Activated CD8-positive, alpha-beta memory T cell treated with anti-CD3 and anti-CD28 coated beads for 36 hours (primary cell): Measurements from ENCODE around the gene EGFL6. TPM values are rescaled to one million over a fixed set of nuclear protein-coding genes. Genes with fewer than 3 reads are reported as not detected.
"Not testable (repeated sequence)": the region's sequence is repeated elsewhere in the genome, so short reads cannot be mapped to it uniquely, and the experiment has no call there.

Source experiments
- CTCF ChIA-PET: fragments of 350-600 bp; sonication (Branson Sonifier 250); formaldehyde crosslinking; loops from one replicate; lab custom pipeline; 2021; ENCODE audit warnings: antibody characterized with exemption; lab: Charles Lee
- POLR2A ChIA-PET: fragments of 350-600 bp; sonication (Branson Sonifier 250); formaldehyde crosslinking; loops from one replicate; lab custom pipeline; 2021; ENCODE audit warnings: antibody characterized with exemption; lab: Charles Lee
- total RNA-seq, 2 experiments: library from RNA; stranded (reverse); gene quantifications; one replicate each; pipeline ENCODE4 v1.2.3, GENCODE V29; 2021

Gene EGFL6
- total RNA-seq, 2 experiments from 2014 or later = 1.1 to 1.4 TPM

DNA sequence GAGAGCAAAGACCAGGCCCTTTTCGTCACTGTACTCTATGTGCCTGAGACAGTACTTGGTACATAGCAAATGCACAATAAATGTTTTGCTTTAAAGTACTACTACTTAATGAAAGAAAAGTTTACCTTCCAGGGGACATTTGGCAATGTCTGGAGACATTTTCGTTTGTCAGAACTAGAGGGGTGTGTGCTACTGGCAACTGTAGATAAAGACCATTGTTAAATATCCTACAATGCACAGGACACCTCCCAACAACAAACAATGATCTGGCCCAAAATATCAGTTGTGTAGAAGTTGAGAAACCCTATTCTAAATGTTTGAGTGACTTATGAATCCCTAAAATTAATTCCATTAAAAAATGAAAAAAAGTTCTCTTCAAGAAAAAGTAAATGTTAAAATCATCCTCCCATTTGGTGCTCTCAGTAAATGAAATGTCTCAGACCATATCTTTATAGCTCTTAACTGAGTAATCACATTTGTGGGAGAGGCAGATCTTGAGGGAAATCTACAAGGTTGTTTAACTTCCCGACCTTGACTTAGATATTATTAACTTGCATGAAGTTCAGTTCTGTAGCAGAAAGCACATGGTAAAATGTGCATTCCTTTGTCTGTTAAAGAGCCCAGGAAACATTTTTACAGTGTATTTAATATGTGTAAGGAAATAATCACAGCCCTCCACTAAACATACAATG is 18.5 kb downstream of the EGFL6 start:
- POLR2A ChIA-PET = no interaction called here
- CTCF ChIA-PET = no interaction called here

DNA sequence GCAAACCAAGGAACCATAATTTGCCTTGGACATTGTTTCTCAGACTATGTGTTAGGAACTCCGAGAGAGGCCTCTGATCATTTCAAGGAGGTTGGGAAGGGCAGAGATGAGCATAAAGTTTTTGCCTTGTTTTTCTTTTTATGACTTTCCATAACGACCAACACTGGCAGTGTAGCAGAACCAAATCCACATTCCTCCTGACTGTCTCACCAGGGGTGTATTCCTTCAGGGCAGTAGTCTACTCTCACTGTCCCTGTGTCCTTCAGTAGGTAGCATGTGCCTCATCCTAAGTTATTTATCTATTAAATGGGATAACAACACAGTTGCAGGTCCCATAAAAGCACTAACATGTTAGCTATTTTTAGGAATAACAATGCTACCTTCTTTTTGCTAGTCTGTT is 20.8 kb downstream of the EGFL6 start:
- CTCF ChIA-PET = no interaction called here
- POLR2A ChIA-PET = no interaction called here

DNA sequence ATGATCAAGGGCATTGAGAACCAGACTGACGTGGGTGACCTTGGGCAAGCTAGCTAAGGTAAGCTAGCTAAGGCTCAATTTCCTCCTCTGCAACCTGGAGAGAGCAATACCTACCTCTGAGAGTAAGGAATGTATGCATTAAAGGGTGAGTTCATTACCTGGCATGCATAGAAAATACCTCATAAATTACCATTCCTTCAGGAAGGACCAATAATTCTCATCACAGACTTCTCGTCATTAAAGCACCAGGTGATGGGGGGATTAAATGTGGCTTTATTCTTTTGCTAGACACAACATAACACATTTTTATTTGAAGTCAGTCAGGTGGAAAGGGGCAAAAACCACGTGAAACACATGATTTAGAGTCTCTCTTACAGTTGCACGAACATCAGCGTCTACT is 21.5 kb downstream of the EGFL6 start:
- ChIA-PET CTCF (no interaction called here), POLR2A (no interaction called here)

DNA sequence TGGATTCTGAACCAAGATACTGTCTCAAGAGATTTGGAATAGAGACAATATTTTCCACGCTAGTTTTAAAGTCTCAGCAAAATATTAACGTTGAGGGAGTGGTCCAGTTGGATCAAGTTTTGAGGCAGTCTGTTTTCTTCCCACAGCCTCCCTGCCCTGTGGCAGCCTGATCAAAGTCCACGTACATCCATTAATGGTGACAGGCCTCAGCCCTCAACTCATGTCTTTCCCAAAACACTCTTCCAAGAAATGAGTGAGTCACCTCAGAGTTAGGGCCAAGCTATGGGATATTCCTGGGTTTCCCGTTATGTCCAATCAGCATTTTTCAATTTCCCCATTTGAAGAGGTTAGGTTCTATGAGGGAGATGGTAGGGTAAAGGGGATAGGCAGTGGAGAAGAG is 28.5 kb downstream of the EGFL6 start:
- CTCF ChIA-PET = no interaction called here
- POLR2A ChIA-PET = no interaction called here

DNA sequence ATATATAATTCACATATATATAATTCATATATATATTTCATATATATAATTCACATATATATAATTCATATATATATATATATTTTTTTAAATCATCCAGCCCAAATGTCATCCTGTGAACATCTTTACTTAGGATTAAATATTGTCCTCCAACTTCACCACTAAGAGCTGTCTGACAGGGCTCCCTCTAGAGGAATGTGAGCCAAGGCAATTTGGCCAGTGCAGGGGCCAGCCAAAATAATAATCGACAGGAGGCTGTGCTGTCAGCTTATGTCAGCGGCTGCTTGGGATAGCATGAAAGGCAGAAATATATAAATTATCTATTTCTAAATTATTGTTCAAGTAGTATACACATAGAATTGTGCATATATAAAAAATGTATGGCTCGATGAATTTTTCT is 29.5 kb downstream of the EGFL6 start:
- ChIA-PET CTCF (no interaction called here), POLR2A (no interaction called here)

DNA sequence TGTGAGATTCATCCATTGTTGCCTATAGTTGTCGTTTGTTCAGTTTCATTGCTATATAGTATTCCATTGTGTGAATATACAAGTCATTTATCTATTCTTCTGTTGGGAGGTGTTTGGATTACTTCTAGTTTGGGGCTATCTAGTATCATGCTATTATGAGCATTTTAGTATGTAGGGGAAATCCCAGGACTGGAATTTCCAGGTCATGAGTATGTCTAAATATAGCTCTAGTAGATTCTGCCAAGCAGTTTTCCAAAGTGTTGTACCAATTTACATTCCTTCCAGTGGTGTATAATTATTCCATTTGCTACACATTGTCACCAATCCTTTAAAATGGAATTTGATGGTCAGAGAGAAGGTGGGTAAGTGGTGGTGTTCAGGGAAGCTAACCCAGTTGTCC is 30.1 kb downstream of the EGFL6 start:
- ChIA-PET CTCF (no interaction called here), POLR2A (no interaction called here)

DNA sequence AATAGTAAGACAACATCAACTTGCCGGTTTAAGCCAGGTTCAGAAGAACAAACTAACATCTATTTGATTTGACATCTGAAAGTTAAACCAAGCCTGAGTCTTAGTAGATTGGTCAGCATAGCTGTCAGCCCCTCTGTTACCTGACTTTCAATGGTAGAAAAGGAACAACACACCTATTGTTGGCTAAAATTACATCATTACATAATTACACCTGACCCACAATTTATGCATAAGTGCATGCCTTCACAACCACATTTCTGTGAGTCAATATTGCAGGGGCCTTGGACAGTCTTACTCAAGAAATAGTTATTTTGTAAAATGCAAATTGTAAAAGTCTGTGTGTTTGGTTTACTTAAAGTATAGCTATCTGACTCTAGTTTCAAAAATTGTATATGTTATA is 36.2 kb downstream of the EGFL6 start:
- ChIA-PET POLR2A (no interaction called here), CTCF (no interaction called here)

DNA sequence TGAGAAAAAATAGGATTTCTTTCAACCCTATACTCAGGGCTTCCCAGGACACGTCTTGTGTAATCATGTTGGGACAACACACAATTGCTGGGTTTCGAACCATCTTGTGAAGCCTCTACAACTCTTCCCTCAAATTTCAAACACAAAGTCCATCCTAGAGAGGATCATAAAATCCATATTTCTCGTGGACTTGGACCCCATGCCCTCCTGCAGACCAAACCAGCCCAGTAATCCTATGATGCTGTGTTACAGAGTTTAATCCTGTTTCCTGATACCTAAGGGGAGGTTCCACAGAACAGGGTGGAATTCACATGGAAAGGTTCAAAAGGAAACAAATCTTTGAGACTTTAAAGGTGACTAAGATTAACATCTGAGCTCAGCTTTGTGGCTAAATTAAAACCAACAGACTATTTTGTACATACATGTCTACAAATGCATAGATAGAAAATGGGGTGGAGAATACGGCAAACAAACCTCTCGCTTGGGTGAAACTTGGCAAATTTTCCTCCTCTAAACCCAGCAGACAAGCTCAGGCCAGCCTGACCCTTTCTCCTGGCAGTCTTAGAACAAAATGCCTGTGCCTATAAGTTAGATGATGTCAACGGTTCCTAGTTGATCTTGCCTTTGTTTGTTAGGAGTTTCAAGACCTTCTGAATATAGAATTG is 38.1 kb downstream of the EGFL6 start:
- POLR2A ChIA-PET = no interaction called here
- CTCF ChIA-PET = interaction anchor here (0.6 kb wide), 1 partner anchor 46 kb away, joined by 3 read pairs; no protein-coding TSS in a partner anchor

DNA sequence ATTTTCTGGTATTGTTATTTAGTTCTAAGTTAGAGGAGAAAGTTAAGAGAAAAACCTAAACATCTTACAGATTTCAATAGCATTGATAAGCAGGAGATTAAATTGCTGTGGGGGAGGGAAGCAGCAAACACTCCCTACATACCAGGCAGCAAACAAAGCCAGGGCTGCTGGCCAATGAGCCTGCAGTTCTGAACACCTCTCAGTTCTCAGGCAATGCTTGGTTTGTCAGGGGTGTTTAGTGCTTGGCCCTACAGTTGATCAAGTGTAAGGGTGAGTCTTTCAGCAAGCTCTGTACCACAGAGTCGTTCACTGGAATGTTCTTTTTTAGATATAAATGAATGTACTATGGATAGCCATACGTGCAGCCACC is 38.6 kb downstream of the EGFL6 start:
- ChIA-PET POLR2A (no interaction called here), CTCF (interaction anchor here (0.6 kb wide), 1 partner anchor 46 kb away, joined by 3 read pairs; no protein-coding TSS in a partner anchor)

DNA sequence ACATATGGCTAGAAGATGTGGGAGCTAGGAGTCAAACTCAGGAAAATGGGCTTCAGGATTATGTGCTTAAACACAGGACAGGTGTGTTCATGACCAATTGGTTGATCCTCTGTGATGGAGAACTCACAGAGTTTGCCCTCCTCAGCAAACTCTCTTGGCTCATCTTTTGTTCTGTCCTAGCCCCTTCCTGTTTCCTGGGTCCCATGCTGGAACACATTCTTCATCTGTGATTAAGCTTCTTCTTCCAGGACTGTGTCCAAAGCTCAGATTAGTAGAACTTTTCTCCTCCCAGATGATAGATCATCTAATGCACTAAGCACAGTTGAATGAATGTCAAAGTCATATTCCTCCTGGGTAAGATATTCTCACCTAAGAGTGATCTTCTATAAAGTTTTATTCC is 44.8 kb downstream of the EGFL6 start:
- ChIA-PET CTCF (no interaction called here), POLR2A (no interaction called here)

DNA sequence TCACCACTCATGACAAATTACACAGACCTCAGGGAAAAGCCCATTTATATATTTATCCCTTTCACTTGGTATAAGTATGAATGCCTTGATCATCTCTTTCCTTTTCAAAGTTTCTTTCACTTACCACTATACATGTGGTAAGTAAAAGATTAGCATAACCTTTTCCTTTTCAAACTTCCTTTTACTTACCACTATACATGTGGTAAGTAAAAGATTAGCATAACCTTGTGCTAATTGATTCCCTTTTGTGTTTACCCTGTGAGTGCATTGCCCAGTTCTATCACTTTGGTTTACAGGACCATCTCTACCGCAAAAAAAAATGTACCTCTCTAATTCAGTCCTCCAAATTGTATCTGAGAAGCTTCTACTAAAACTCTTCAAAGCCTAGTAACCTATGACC is 50.8 kb downstream of the EGFL6 start:
- CTCF ChIA-PET = no interaction called here
- POLR2A ChIA-PET = no interaction called here

DNA sequence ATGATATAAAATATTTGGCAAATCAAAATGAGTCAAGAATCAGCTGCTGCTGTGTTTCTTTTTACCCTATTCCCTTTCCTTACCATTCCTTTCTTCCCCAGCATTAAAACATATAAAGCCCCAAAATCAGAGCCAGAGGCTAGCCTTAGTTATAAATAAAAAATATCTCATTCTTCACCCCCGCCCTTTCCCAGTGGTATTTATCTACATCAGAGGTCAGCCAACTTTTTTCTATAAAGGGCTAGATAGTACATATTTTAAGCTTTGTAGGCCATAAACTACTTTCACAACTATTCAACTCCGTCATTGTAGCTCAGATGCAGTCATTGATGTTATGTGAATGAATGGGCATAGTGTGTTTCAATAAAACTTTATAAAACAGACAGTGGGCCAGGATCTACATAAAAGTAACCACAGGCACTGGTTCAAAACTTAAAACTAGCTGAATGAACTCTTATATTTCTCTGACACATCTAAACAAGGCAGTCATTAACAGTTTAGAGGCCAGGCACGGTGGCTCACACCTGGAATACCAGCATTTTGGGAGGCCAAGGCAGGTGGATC is 53.1 kb downstream of the EGFL6 start:
- CTCF ChIA-PET = no interaction called here
- POLR2A ChIA-PET = no interaction called here

DNA sequence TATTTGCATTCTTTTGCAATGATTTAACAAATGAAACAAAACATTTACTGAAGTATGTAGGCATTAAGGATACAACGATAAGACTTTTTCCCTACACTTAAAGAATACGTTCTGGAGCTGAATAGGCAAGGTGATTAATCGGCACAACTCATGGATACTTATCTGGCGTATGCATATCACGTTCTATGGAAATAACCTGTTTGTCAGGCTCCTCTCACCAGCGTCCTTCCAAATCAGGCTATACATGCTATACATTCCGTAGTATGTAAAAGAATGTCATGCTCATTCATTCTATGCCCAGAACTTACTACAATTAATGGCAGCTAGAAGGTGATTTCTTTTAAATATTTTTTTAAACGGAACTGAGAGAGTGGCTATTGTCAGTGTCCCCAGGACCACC is 57.9 kb downstream of the EGFL6 start:
- CTCF ChIA-PET = no interaction called here
- POLR2A ChIA-PET = no interaction called here

DNA sequence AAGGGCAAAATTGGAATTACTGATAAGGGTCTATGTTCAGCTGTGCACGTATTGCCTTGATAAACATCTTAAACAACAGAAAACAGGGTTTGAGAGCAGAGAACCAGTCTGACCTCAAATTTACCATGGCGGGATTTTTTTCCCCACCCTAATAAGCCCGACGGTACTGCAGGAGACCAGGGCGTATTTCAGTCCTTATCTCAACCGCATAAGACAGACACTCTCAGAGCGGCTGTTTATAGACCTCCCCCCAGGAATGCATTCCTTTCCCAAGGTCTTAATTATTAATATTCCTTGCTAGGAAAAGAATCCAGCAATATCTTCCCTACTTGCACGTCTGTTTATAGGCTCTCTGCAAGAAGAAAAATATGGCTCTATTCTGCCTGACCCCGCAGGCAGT is 67.8 kb downstream of the EGFL6 start:
- POLR2A ChIA-PET, CTCF ChIA-PET: not testable (repeated sequence)

DNA sequence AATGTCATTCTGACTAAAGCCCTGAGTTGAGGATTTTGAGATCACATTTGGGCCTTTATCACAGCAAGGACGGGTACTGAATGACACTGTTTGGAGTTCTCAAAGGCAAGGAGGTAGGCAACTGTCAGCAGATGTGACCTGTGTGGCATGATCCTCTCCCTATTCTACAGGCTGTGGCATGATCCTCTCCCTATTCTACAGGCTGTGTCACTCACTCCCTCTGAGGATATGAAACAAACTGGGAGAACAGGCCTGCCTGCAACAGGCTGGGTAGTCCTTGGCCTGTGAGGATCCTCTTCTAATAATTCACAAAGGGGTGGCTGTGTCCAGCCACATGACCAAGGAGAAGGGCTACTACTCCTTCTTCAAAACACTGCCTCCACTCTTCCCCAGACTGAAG is 68.6 kb downstream of the EGFL6 start:
- ChIA-PET POLR2A (no interaction called here), CTCF (no interaction called here)

DNA sequence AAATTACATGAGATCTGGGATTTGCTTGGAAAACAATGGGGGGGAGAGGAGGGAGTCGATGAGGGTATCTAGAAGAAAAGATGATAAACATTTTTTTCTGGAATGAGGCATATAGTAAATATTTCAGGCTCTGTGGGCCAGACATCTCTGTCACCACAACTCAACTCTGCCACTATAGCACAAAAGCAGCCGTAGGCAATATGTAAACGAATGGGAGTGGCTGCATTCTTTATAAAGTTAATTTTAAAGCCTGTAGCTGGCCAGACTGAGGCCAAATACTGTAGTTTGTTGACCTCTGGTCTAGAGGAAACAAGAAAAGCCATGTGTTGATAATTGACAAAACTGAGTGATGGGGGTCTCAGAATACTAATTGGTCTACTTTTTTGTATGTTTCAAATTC is 69.4 kb downstream of the EGFL6 start:
- POLR2A ChIA-PET = no interaction called here
- CTCF ChIA-PET = no interaction called here

DNA sequence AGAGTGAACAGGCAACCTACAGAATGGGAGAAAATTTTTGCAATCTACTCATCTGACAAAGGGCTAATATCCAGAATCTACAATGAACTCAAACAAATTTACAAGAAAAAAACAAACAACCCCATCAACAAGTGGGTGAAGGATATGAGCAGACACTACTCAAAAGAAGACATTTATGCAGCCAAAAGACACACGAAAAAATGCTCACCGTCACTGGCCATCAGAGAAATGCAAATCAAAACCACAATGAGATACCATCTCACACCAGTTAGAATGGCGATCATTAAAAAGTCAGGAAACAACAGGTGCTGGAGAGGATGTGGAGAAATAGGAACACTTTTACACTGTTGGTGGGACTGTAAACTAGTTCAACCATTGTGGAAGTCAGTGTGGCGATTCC is 72.3 kb downstream of the EGFL6 start:
- POLR2A ChIA-PET, CTCF ChIA-PET: not testable (repeated sequence)

DNA sequence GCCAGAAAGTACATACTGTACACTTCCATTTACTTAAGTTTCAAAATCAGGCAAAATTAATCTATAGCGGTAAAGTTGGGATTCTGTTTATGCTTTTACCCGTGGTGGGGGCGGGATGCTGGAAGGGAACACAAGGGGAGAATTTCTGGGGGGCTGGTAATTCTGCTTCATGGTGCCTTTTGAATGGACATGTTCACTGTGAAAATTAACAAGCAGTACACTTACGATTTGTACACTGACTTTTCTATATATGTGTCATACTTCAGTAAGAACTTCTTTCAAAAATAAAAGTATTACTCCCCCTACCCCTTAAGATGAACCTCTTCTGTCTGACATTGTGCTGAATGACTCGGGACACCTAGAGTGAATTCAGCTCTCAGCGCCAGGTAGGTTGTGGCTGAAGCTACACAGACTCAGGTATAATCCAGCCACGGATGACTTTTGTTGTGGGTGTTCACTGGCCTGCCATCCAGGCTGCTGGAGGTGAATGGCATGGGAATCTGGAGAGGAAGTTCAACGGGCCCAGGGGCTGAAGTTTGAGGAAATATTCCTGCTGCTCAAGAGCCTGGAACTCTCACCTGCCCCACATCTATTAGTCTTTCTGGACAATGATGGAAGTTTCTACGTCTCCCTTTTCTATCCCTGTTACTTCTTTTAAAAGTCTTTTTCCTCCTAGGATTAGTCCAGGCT is 76.2 kb downstream of the EGFL6 start:
- ChIA-PET POLR2A (no interaction called here), CTCF (interaction anchor here (0.6 to 1.5 kb wide), 7 partner anchors 12 to 699 kb away, joined by 3 to 7 read pairs (median 3); partner anchors contain the start of gene GEMIN8)

DNA sequence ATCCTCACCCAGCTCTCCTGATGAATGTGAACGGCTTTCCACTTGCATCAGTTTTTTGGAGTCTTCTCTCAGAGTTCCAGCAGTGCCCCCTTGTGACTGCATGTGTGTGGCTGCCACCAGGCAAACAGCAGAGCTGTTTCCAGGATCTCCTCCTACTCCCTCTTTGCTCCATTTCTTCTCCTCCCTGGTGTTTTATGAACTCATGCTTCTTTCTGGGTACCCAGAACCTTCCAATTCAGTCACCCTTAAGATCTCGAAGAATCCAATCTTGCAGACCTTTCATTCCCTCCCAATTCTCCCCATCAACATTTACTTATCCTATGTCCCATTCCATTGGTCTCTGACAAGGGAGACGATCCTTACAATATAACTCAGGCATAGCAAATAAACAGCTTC is 76.8 kb downstream of the EGFL6 start:
- ChIA-PET POLR2A (no interaction called here), CTCF (interaction anchor here (0.6 to 1.5 kb wide), 7 partner anchors 12 to 699 kb away, joined by 3 to 7 read pairs (median 3); partner anchors contain the start of gene GEMIN8)

DNA sequence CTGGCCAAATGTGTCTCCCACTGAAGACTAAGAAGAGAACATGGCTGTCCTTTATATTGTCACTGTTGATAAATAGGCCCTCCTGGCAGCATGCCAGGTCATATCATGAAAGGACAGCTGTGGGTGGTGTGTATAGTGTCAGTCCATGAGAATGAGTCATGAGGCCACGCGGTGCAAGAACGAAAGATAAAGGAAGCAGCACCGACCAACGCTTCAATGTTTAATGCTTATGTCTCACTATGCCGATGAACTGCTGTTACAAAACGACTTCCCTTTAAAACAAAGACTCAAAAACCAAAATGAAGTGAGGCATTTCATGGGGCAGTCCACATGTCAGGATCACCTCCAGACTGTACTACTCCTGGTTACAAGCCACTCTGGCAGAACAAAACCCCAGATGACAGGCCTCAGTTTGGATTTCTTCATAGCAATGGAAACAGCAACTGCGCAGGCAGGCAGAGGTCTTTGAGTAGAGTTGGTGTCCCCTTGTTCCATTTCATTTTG is 78.4 kb downstream of the EGFL6 start:
- CTCF ChIA-PET = no interaction called here

More for the DNA sequence above, 78.4 kb downstream of the EGFL6 start:
- POLR2A ChIA-PET = no interaction called here
